A549 treated with ZK216348 at 1 μM for 4 hours (cell line): ENCODE measurements around the gene LMTK3. TPM values are rescaled to one million over a fixed set of nuclear protein-coding genes. Genes with fewer than 3 reads are reported as not detected.

Experiments used
- total RNA-seq: library from RNA; stranded (reverse); fragments of 200-300 nt; extraction: Qiagen RNA extraction; gene quantifications from 5 replicates; pipeline ENCODE4 v1.2.3, GENCODE V29; 2022; ENCODE audit warnings: low read depth

The LMTK3 gene
- total RNA-seq: 2.2 to 6.0 TPM (median 5.9 TPM) in 5 replicates

GRCh38 chr19:48511800-48512503 is at the start of gene LMTK3:
LMTK3 (minus strand) TSS chr19:48511835; CDS start chr19:48511576, 259 bp downstream.

GRCh38 chr19:48551437-48552302 is 40.0 kb upstream of the LMTK3 start, which contains the start of gene SULT2B1:
SULT2B1 (plus strand) TSS chr19:48552172; CDS start chr19:48552253, 81 bp downstream.

GRCh38 chr19:48469289-48469881 is 42.2 kb downstream of the LMTK3 start, which contains the start of gene CYTH2:
CYTH2 (plus strand) TSS chr19:48469369; CDS start chr19:48469508, 139 bp downstream.

GRCh38 chr19:48455171-48455907 is 56.3 kb downstream of the LMTK3 start, which contains the start of gene KCNJ14:
KCNJ14 (plus strand) TSS chr19:48455574; CDS start chr19:48461725, 6,151 bp downstream.

GRCh38 chr19:48445606-48446481 is 65.8 kb downstream of the LMTK3 start, which contains the start of gene GRWD1:
GRWD1 (plus strand) TSS chr19:48445983; CDS start chr19:48446006, 23 bp downstream.

Other genes with a start within 250 kb of the LMTK3 start
- 5.7 to 9.8 TPM (median 6.7 TPM) in 5 replicates for gene ZNF114, start 241.8 kb downstream of the LMTK3 start, total RNA-seq
- gene EMP3, start 186.3 kb downstream of the LMTK3 start, total RNA-seq: 449 to 529 TPM (median 467 TPM) in 5 replicates
- gene TMEM143, start 147.9 kb downstream of the LMTK3 start, total RNA-seq: 2.3 to 5.7 TPM (median 3.9 TPM) in 5 replicates
- 1.4 to 4.2 TPM (median 3.2 TPM) in 5 replicates for gene SYNGR4, start 147.5 kb downstream of the LMTK3 start, total RNA-seq
- 319 to 434 TPM (median 419 TPM) in 5 replicates for gene KDELR1, start 120.3 kb downstream of the LMTK3 start, total RNA-seq
- 4.4 to 12.0 TPM (median 10.2 TPM) in 5 replicates for gene GRIN2D, start 118.2 kb downstream of the LMTK3 start, total RNA-seq
- gene GRWD1, start 65.9 kb downstream of the LMTK3 start, total RNA-seq: 96.2 to 123 TPM (median 121 TPM) in 5 replicates
- gene KCNJ14, start 56.3 kb downstream of the LMTK3 start, total RNA-seq: 0.84 to 2.1 TPM (median 1.2 TPM) in 5 replicates
- gene CYTH2, start 42.5 kb downstream of the LMTK3 start, total RNA-seq: 47.4 to 71.5 TPM (median 62.5 TPM) in 5 replicates
- 12.0 to 18.2 TPM (median 16.6 TPM) in 5 replicates for gene SULT2B1, start 40.3 kb upstream of the LMTK3 start, total RNA-seq
- gene SPACA4, start 94.9 kb upstream of the LMTK3 start, total RNA-seq: not detected in 5 replicates
- 0.34 to 0.72 TPM (median 0.42 TPM) in 4 of 5 replicates, not detected in the other for gene FAM83E, start 103.2 kb upstream of the LMTK3 start, total RNA-seq
- 2,942 to 3,695 TPM (median 3,228 TPM) in 5 replicates for gene RPL18, start 107.3 kb upstream of the LMTK3 start, total RNA-seq
- 8.2 to 18.4 TPM (median 17.3 TPM) in 5 replicates for gene SPHK2, start 107.7 kb upstream of the LMTK3 start, total RNA-seq
- gene DBP, start 125.5 kb upstream of the LMTK3 start, total RNA-seq: 1.6 to 3.4 TPM (median 2.5 TPM) in 5 replicates
- gene CA11, start 134.4 kb upstream of the LMTK3 start, total RNA-seq: 7.2 to 12.6 TPM (median 9.3 TPM) in 5 replicates
- 0.12 to 0.33 TPM (median 0.24 TPM) in 5 replicates for gene NTN5, start 161.2 kb upstream of the LMTK3 start, total RNA-seq
- not detected in 5 replicates for gene FUT2, start 184.1 kb upstream of the LMTK3 start, total RNA-seq
- gene MAMSTR, start 207.9 kb upstream of the LMTK3 start, total RNA-seq: 0.14 to 0.67 TPM (median 0.41 TPM) in 5 replicates
- gene RASIP1, start 228.8 kb upstream of the LMTK3 start, total RNA-seq: 0.13 to 1.4 TPM (median 0.36 TPM) in 5 replicates
- not detected in 5 replicates for gene IZUMO1, start 235.1 kb upstream of the LMTK3 start, total RNA-seq
- gene FUT1, start 240.8 kb upstream of the LMTK3 start, total RNA-seq: 0.04 to 0.08 TPM (median 0.05 TPM) in 4 of 5 replicates, not detected in the other
- not detected in 5 replicates for gene FGF21, start 243.7 kb upstream of the LMTK3 start, total RNA-seq